Erythroblast (primary cell): ENCODE data around the gene FOXA1.

ENCODE experiments used
- GATA1 ChIP-seq: IDR thresholded peaks from 2 replicates; pipeline ENCODE4 v1.6.1; 2011; ENCODE audit warnings: low read depth, mild to moderate bottlenecking, control low read depth, low read length, moderate library complexity
- POLR2A ChIP-seq: IDR thresholded peaks from 2 replicates; pipeline ENCODE4 v1.6.1; 2011; ENCODE audit warnings: mild to moderate bottlenecking, low read length

DNA sequence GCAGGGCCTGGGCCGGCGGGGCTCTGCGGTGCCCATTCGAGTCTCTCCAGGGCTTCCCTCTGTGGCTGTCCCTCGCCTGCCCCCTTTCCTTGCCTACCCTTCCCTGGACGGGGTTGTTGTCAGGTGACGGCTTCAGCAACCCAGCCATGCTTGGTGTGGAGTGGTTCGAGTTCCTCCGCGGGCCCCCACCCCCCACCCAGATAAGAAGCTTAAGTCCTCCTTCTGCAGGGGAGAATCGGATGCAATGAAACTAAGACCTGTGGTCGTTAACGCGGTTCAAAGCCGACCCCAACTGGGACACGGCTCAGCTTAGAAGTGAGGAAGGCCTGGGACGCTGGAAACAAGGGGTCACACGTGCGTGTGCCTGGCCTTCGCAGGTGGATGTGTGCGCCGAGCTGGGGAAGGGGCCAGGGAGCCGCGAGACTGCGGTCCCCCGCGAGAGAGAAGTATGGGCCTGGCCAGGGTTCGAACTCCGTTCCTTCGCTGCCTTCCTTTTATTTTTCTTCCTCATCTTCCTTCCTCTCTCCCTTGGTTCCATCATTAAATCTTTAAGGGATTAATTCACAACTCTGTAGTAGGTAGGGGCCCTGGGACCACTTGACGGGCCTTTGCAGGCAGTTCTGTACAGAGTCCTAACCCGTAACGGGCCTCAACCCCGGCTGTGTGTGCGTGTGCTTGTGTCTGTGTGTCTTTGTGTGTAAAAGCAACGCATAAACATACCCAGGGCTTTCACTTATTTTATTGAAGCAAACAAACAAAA lies 3.9 kb upstream of the FOXA1 start:
- TF ChIP-seq POLR2A (no peak), GATA1 (no peak)
